ENCODE results near the gene KRT78. TPM values are rescaled to one million over a fixed set of nuclear protein-coding genes. Genes with fewer than 3 reads are reported as not detected.

The KRT78 gene
- polyA plus RNA-seq, 3 donors, result not detected

- DNase-seq, result no peak
Observed at GRCh38 chr12:52813885-52814709, 34.7 kb downstream of the KRT78 start, which contains the start of gene KRT4. Gene KRT4 (minus strand): TSS chr12:52814116. CDS start chr12:52814058, 58 bp downstream.

DNA sequence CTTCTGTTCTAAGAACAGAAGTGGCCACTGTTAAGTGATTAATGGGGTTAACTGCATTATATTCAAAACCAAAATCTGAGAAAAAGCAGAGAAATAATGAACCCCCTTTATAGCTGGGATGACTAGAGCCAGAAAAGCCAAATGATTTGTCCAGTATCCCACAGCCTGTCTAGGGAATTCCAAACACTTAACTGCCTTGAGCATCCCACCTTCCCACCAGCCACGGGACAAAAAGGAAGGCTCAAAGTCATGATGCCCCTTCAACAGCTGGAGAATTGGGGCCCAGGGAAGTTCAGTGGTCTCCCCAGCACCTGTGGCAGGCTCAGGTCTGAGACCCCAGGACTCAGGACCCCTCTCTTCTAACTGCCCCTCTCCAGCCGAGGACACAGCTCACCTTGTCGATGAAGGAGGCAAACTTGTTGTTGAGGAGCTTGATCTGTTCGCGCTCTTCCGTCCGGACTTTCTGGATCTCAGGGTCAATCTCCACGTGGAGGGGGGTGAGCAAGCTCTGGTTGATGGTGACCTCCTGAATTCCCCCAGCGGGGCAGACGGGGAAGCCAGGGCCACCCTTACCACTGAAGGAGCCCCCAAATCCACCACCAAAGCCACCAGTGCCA lies 35.5 kb downstream of the KRT78 start:
- no peak for DNase-seq

DNA sequence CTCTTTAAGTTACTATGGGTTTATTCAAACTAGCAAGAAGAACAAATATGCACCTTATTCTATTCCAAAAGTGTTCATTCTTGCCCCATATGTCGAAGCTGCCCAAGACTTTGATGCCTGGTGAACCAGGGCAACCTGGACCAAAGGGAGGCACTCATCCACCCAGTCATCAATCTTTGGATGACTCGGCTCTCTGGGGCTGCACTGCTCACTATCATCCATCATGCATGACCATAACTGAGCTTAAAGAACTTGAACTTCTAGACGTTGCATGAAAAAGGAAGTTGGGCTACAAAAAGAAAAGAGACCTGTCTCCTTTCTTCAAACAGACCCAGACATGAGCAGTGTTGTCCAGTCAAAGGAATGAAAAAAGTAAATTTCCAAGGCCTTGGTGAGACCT lies 36.0 kb downstream of the KRT78 start:
- no peak for DNase-seq

- DNase-seq, result no peak
Observed at GRCh38 chr12:52812073-52812400, 36.8 kb downstream of the KRT78 start.

- DNase-seq, result no peak
Observed at GRCh38 chr12:52811191-52812072, 37.4 kb downstream of the KRT78 start.

GRCh38 chr12:52810554-52810953 lies 38.2 kb downstream of the KRT78 start:
- no peak for DNase-seq

DNA sequence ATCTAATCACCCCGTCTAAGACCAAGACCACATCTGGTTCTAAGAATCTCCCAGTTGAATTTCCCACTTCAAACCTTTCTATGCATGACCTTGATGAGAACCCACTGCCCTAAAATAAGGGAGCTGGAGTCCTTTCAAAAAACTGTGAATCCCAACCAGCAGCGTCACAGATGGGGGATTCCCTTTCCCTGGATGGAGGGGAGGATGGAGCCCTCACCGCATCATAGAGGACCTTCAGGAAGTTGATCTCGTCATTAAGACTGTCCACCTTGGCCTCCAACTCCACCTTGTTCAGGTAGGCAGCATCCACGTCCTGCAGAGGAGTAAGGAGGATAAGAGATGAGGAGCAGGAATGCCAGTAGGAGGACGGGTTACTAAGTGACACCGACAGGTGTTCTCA lies 39.6 kb downstream of the KRT78 start:
- no peak for DNase-seq

- no peak for DNase-seq
Observed at GRCh38 chr12:52808573-52809160, 40.1 kb downstream of the KRT78 start.

DNA sequence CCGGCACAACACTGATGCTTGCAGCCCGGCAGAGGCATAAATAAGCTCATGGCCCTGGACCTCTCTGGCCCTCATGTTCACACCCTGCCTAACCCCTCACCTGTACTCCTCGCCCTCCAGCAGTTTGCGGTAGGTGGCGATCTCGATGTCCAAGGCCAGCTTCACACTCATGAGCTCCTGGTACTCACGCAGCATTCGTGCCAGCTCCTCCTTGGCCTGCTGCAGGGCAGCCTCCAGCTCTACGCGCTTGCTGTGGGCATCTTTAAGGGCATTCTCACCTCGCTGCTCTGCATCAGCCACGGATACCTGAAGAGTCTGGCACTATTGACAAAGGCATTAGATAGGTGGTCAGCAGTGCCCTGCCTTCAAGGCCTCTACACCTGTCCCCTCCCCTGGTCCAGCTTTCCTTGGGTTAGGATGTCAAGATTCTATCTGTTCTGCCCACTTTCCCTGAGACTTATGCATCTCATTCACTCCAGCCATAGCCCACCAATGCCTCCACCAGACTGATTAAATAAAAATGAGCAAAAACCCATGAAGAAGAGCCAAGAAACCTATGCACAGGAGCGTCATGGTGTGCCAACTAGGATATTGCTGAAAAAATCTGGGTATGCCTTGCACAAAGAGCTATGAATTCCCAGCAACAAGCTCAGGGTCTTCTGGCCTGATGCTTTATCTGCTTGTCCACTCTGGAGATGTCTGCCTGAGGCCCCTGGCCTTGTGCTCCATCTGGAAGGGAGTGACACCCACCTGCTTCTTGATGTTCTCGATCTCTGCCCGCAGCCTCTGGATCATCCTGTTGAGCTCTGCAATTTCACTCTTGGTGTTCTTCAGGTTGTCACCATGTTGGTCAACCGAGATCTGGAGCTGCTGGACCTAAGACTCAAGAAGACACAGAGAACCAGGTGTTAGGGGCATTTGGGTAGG lies 41.0 kb downstream of the KRT78 start:
- DNase-seq, result no peak

GRCh38 chr12:52806821-52807543 lies 41.8 kb downstream of the KRT78 start:
- DNase-seq, result no peak

- DNase-seq, result no peak
Observed at GRCh38 chr12:52806169-52806811, 42.5 kb downstream of the KRT78 start.

DNA sequence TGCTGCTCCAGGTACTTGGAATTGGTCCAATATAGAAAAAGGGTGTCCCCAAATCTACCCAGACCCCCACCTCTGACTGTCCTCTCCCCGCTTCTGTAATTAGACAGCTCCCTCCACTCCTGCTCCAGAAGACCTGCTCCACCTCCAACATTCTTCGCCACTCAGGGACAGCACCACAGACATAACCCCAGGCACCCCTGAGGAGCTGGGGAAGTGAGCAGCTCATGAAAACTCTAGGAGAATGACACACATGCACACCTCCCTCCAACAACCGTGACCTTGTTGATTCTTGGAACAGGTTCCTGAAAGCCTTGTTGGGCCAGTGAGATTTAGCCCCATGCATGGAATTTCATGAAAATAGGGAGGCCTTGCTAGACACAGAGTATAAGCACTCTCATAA lies 43.1 kb downstream of the KRT78 start:
- no peak for DNase-seq

- no peak for DNase-seq
Observed at GRCh38 chr12:52805000-52805399, 43.8 kb downstream of the KRT78 start.

GRCh38 chr12:52802442-52802841 lies 46.4 kb downstream of the KRT78 start:
- no peak for DNase-seq

- no peak for DNase-seq
Observed at GRCh38 chr12:52801773-52802172, 47.0 kb downstream of the KRT78 start.

DNA sequence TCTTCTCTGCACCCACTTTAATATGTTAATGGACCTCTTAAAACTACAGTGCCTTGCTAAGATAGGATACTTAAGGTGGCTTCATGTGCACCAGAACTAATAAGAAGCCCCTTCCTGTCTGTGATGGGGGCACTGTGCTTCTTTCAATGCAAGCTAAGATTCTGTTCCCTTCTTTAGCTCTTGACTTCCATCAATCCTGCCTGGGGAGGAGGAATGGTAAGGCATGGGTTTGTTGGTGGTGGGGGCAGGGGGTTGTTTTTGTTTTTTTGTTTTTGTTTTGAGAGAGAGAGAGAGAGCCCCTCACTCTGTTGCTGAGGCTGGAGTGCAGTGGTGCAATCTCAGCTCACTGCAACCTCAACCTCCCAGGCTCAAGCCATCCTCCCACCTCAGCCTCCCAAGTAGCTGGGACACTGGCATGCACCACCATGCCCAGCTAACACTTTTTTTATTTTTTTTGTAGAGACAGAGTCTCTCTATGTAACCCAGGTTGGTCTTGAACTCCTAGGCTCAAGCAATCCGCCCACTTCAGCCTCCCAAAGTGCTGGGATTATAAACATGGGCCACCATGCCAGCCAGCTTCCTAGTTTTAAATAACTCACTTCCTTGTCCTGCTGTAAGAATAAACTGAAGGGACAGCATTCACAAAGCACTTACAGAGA lies 48.4 kb downstream of the KRT78 start:
- no peak for DNase-seq

DNA sequence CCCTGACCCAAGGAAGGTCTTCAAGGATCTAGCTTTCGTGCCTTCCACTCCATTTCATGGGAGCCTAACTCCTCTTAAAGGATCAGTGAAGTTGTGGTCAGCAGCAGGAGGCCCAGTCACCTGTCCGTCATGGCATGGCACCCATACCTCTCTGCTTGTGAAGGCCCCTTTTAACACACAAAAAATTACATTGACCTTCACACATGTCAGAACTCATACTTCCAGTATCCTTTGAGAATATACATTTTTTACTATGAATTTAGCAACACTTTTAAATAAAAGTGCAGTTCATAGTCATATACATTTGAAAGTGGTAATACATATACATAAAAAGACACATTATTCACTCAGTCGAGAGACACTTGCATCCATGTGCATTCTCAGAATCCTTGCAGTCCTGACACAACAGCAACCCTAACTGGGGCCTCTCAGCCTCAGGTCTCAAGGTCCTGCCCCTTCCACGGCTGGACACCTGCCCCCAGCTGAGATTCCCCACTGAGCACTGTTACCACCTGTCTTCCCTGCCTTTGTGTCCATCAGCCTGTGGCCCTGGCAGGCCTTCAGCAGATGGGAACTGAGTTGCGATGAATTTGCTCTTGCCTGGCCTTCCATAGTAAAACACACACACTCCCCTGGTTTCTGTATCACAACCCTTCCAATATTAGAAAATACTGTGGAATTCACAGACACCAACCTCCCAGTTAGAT lies 49.1 kb downstream of the KRT78 start:
- no peak for DNase-seq

- no peak for DNase-seq
Observed at GRCh38 chr12:52798671-52799504, 49.9 kb downstream of the KRT78 start.
